Measurements from ENCODE around the gene AK1. TPM values are rescaled to one million over a fixed set of nuclear protein-coding genes. Genes with fewer than 3 reads are reported as not detected.
"Not testable (repeated sequence)": the region's sequence is repeated elsewhere in the genome, so short reads cannot be mapped to it uniquely, and the experiment has no call there.

AK1 gene
- total and polyA plus RNA-seq, 2 experiments from 2014 or later = 16.2 to 35.5 TPM

- TF ChIP-seq, protein P1, sequence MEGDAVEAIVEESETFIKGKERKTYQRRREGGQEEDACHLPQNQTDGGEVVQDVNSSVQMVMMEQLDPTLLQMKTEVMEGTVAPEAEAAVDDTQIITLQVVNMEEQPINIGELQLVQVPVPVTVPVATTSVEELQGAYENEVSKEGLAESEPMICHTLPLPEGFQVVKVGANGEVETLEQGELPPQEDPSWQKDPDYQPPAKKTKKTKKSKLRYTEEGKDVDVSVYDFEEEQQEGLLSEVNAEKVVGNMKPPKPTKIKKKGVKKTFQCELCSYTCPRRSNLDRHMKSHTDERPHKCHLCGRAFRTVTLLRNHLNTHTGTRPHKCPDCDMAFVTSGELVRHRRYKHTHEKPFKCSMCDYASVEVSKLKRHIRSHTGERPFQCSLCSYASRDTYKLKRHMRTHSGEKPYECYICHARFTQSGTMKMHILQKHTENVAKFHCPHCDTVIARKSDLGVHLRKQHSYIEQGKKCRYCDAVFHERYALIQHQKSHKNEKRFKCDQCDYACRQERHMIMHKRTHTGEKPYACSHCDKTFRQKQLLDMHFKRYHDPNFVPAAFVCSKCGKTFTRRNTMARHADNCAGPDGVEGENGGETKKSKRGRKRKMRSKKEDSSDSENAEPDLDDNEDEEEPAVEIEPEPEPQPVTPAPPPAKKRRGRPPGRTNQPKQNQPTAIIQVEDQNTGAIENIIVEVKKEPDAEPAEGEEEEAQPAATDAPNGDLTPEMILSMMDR (conservative IDR thresholded peaks at IDR 0.05; ENCODE audit: low read depth in 2 of 2) = no peak
- TF ChIP-seq STAT1 (IDR thresholded peaks at IDR 0.05; ENCODE audit: unreplicated experiment) = no peak
- TF ChIP-seq, protein P2, sequence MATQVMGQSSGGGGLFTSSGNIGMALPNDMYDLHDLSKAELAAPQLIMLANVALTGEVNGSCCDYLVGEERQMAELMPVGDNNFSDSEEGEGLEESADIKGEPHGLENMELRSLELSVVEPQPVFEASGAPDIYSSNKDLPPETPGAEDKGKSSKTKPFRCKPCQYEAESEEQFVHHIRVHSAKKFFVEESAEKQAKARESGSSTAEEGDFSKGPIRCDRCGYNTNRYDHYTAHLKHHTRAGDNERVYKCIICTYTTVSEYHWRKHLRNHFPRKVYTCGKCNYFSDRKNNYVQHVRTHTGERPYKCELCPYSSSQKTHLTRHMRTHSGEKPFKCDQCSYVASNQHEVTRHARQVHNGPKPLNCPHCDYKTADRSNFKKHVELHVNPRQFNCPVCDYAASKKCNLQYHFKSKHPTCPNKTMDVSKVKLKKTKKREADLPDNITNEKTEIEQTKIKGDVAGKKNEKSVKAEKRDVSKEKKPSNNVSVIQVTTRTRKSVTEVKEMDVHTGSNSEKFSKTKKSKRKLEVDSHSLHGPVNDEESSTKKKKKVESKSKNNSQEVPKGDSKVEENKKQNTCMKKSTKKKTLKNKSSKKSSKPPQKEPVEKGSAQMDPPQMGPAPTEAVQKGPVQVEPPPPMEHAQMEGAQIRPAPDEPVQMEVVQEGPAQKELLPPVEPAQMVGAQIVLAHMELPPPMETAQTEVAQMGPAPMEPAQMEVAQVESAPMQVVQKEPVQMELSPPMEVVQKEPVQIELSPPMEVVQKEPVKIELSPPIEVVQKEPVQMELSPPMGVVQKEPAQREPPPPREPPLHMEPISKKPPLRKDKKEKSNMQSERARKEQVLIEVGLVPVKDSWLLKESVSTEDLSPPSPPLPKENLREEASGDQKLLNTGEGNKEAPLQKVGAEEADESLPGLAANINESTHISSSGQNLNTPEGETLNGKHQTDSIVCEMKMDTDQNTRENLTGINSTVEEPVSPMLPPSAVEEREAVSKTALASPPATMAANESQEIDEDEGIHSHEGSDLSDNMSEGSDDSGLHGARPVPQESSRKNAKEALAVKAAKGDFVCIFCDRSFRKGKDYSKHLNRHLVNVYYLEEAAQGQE (IDR thresholded peaks at IDR 0.05; ENCODE audit: unreplicated experiment) = no peak
- TF ChIP-seq POLR2AphosphoS5 (IDR thresholded peaks at IDR 0.05; ENCODE audit: low read depth) = no peak
- TF ChIP-seq JUNB (IDR thresholded peaks at IDR 0.05; ENCODE audit: unreplicated experiment) = no peak
- no peak for TF ChIP-seq EZH2phosphoT487 (IDR thresholded peaks at IDR 0.05; ENCODE audit: unreplicated experiment)
- no peak for TF ChIP-seq EZH2 (IDR thresholded peaks at IDR 0.05; ENCODE audit: low read depth, unreplicated experiment)
These were observed 30.9 kb downstream of the AK1 start (continued) for GRCh38 chr9:127846443-127847177.

- H3K4me1 Mint-ChIP-seq; H3K27ac Mint-ChIP-seq; H3K79me2 ChIP-seq (replicated peaks; ENCODE audit: insufficient read depth): not testable (repeated sequence)
These were observed 31.9 kb downstream of the AK1 start for GRCh38 chr9:127845619-127846018.

More at GRCh38 chr9:127845619-127846018, 31.9 kb downstream of the AK1 start:
- H4K20me1 ChIP-seq (replicated peaks; ENCODE audit: insufficient read depth); H3K36me3 ChIP-seq (ENCODE audit: insufficient read depth); H3K9me2 ChIP-seq (ENCODE audit: insufficient read depth); H3K36me3 Mint-ChIP-seq (ENCODE audit: low read depth); H3K4me3 ChIP-seq; H3K27me3 ChIP-seq (ENCODE audit: insufficient read depth); DNase-seq (ENCODE audit: low spot score); ATAC-seq; H3K4me2 ChIP-seq; H3F3A ChIP-seq (replicated peaks; ENCODE audit: low read depth); H3K4me1 ChIP-seq (ENCODE audit: insufficient read depth); H3K4me3 Mint-ChIP-seq: not testable (repeated sequence)
- peaks cover 26% of the 10 kb centered on the region for H3K9me3 Mint-ChIP-seq
- Histone ChIP-seq H2AFZ (peak overlapping the region; percentile 88), H3K27ac (ENCODE audit: low read depth) (peak overlapping the region; percentile 87)
- H3K27me3 Mint-ChIP-seq (ENCODE audit: insufficient read depth, low read depth, poor library complexity) = peaks cover 12% of the 10 kb centered on the region

All from GM23338 (cell line).